Endodermal cell (in vitro differentiated cells): Measurements from ENCODE around the gene BEND3. TPM values are rescaled to one million over a fixed set of nuclear protein-coding genes. Genes with fewer than 3 reads are reported as not detected.

Source experiments
- DNase-seq: peaks from one replicate; pipeline ENCODE4 v3.0.0-alpha.2; 2017
- H3K27ac ChIP-seq: 2 replicates; pipeline ENCODE4 v1.5.1; 2013; ENCODE audit warnings: mild to moderate bottlenecking, low read depth, low read length, moderate library complexity
- H3K27me3 ChIP-seq: 2 replicates; pipeline ENCODE4 v1.6.1; 2013; ENCODE audit warnings: mild to moderate bottlenecking, low read length, moderate library complexity; ENCODE audit not compliant: insufficient read depth, control insufficient read depth, poor library complexity, severe bottlenecking
- H3K36me3 ChIP-seq: 2 replicates; pipeline ENCODE4 v1.7.0; 2013; ENCODE audit warnings: mild to moderate bottlenecking, low read length, moderate library complexity; ENCODE audit not compliant: control insufficient read depth, insufficient read depth
- H3K4me1 ChIP-seq: one replicate; pipeline ENCODE4 v1.7.0; 2013; ENCODE audit warnings: low read length; ENCODE audit not compliant: control insufficient read depth, insufficient read depth
- H3K4me3 ChIP-seq: 2 replicates; pipeline ENCODE4 v1.5.1; 2013; ENCODE audit warnings: mild to moderate bottlenecking, low read length, moderate library complexity
- H3K9ac ChIP-seq: 2 replicates; pipeline ENCODE4 v1.6.1; 2013; ENCODE audit warnings: mild to moderate bottlenecking, low read length, moderate library complexity; ENCODE audit not compliant: poor library complexity, severe bottlenecking; ENCODE audit errors: extremely low read depth
- H3K9me3 ChIP-seq: 2 replicates; pipeline ENCODE4 v1.6.1; 2013; ENCODE audit warnings: mild to moderate bottlenecking, low read length, moderate library complexity; ENCODE audit not compliant: control insufficient read depth
- H3K27ac Mint-ChIP-seq: 2 replicates; pipeline ENCODE4 v1.8.0; 2020; ENCODE audit warnings: mixed read lengths
- H3K27me3 Mint-ChIP-seq: 2 replicates; pipeline ENCODE4 v1.8.0; 2021; ENCODE audit warnings: mild to moderate bottlenecking, mixed read lengths; ENCODE audit not compliant: insufficient read depth
- H3K36me3 Mint-ChIP-seq: 2 replicates; pipeline ENCODE4 v1.8.0; 2020; ENCODE audit warnings: low read depth, mixed read lengths
- H3K4me1 Mint-ChIP-seq: 2 replicates; pipeline ENCODE4 v1.8.0; 2020; ENCODE audit warnings: mixed read lengths
- H3K4me3 Mint-ChIP-seq: 2 replicates; pipeline ENCODE4 v1.8.0; 2020; ENCODE audit warnings: mild to moderate bottlenecking, moderate library complexity, mixed read lengths
- H3K9me3 Mint-ChIP-seq: 2 replicates; pipeline ENCODE4 v1.8.0; 2020; ENCODE audit warnings: mild to moderate bottlenecking, mixed read lengths
- WGBS, 2 experiments: methylation state at CpG; one replicate each; pipeline versions ENCODE4 v1.1.5 to v1.1.7; 2013; ENCODE audit warnings: missing lambda C conversion rate in 2 of 2, mixed read lengths in 1 of 2; ENCODE audit not compliant: insufficient coverage in 1 of 2, insufficient read length in 1 of 2; 5-methylcytosine and 5-hydroxymethylcytosine counted together
- total RNA-seq, 2 donors: library from RNA; stranded (reverse); fragmentation: NEBNext Ultra II Directional in 1 of 2; extraction: Animal tissue kit (Norgen Biotek cat#: 25700) in 1 of 2; gene quantifications; 2 replicates in 1 of 2; 3 replicates in 1 of 2; pipeline ENCODE4 v1.2.1, GENCODE V29; 2021
- TF ChIP-seq, protein P1 (sequence below): fragments of 200-600 bp; sonication (generic); conservative IDR thresholded peaks from 2 replicates; pipeline ENCODE4 v1.5.0; 2021; ENCODE audit warnings: antibody characterized with exemption, mild to moderate bottlenecking

Gene BEND3
- total RNA-seq, 2 donors from 2014 or later: 18.0 to 28.6 TPM

- Histone ChIP-seq H3K27ac (no peak overlapping the region), H3K9ac (no peak overlapping the region), H3K9me3 (no peaks in the 10 kb centered on the region), H3K27me3 (no peaks in the 10 kb centered on the region), H3K36me3 (no peaks in the 10 kb centered on the region), H3K4me1 (peaks cover 4% of the 10 kb centered on the region), H3K4me3 (no peak overlapping the region)
- H3K4me1 Mint-ChIP-seq: peaks cover 33% of the 10 kb centered on the region
- no peak overlapping the region for H3K27ac Mint-ChIP-seq
- H3K4me3 Mint-ChIP-seq: no peak overlapping the region
- no peaks in the 10 kb centered on the region for H3K27me3 Mint-ChIP-seq
- no peak for DNase-seq
- TF ChIP-seq, protein P1, sequence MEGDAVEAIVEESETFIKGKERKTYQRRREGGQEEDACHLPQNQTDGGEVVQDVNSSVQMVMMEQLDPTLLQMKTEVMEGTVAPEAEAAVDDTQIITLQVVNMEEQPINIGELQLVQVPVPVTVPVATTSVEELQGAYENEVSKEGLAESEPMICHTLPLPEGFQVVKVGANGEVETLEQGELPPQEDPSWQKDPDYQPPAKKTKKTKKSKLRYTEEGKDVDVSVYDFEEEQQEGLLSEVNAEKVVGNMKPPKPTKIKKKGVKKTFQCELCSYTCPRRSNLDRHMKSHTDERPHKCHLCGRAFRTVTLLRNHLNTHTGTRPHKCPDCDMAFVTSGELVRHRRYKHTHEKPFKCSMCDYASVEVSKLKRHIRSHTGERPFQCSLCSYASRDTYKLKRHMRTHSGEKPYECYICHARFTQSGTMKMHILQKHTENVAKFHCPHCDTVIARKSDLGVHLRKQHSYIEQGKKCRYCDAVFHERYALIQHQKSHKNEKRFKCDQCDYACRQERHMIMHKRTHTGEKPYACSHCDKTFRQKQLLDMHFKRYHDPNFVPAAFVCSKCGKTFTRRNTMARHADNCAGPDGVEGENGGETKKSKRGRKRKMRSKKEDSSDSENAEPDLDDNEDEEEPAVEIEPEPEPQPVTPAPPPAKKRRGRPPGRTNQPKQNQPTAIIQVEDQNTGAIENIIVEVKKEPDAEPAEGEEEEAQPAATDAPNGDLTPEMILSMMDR: no peak
- no peaks in the 10 kb centered on the region for H3K9me3 Mint-ChIP-seq
- 97 to 100% methylated on average over 2 to 5 of the region's 5 CpGs for WGBS, 2 experiments
- H3K36me3 Mint-ChIP-seq: no peaks in the 10 kb centered on the region
These were observed 10.5 kb upstream of the BEND3 start for GRCh38 chr6:107125771-107126170.

GRCh38 chr6:107124934-107125348 is 9.6 kb upstream of the BEND3 start:
- H3K27me3 Mint-ChIP-seq: no peaks in the 10 kb centered on the region
- Histone ChIP-seq H3K9ac (no peak overlapping the region), H3K4me3 (no peak overlapping the region), H3K27ac (no peak overlapping the region), H3K9me3 (no peaks in the 10 kb centered on the region), H3K36me3 (no peaks in the 10 kb centered on the region), H3K4me1 (peaks cover 4% of the 10 kb centered on the region), H3K27me3 (no peaks in the 10 kb centered on the region)
- H3K9me3 Mint-ChIP-seq: no peaks in the 10 kb centered on the region
- H3K27ac Mint-ChIP-seq: peak overlapping the region; percentile 49
- 33 to 55% methylated on average over 2 to 4 of the region's 4 CpGs for WGBS, 2 experiments
- H3K4me3 Mint-ChIP-seq: no peak overlapping the region
- H3K36me3 Mint-ChIP-seq: no peaks in the 10 kb centered on the region
- DNase-seq: peak; percentile 76
- peaks cover 33% of the 10 kb centered on the region for H3K4me1 Mint-ChIP-seq
- TF ChIP-seq, protein P1: no peak

- 95% methylated on average over 6 of the region's 6 CpGs; no CpG with 5 or more reads in 1 of the 2 experiments for WGBS, 2 experiments
- Mint-ChIP-seq H3K27ac (no peak overlapping the region), H3K4me3 (no peak overlapping the region), H3K4me1 (peaks cover 28% of the 10 kb centered on the region), H3K36me3 (no peaks in the 10 kb centered on the region), H3K9me3 (no peaks in the 10 kb centered on the region), H3K27me3 (no peaks in the 10 kb centered on the region)
- TF ChIP-seq, protein P1: no peak
- DNase-seq: peak; percentile 19
- Histone ChIP-seq H3K27ac (no peak overlapping the region), H3K4me1 (peaks cover 4% of the 10 kb centered on the region), H3K9me3 (no peaks in the 10 kb centered on the region), H3K36me3 (no peaks in the 10 kb centered on the region), H3K9ac (no peak overlapping the region), H3K27me3 (no peaks in the 10 kb centered on the region), H3K4me3 (no peak overlapping the region)
These were observed 8.2 kb upstream of the BEND3 start for GRCh38 chr6:107123501-107123900.
